HEK293T (cell line): Measurements from ENCODE around the gene CD244.

Source experiments
- ARNT ChIP-seq: fragments of 450-650 bp; IDR thresholded peaks from 2 replicates; pipeline ENCODE4 v1.6.1; 2017; ENCODE audit warnings: mild to moderate bottlenecking
- BHLHE40 ChIP-seq: fragments of 450-650 bp; IDR thresholded peaks from 2 replicates; pipeline ENCODE4 v1.6.1; 2016; ENCODE audit warnings: mild to moderate bottlenecking, moderate library complexity, borderline replicate concordance
- CTBP1 ChIP-seq: fragments of 450-650 bp; IDR thresholded peaks from 2 replicates; pipeline ENCODE4 v1.6.1; 2016; ENCODE audit warnings: borderline replicate concordance
- ELF4 ChIP-seq: fragments of 450-650 bp; IDR thresholded peaks from 2 replicates; pipeline ENCODE4 v1.6.1; 2017; ENCODE audit warnings: antibody characterized with exemption
- FOXA1 ChIP-seq: fragments of 450-650 bp; IDR thresholded peaks from 2 replicates; pipeline ENCODE4 v1.6.1; 2016; ENCODE audit warnings: mild to moderate bottlenecking
- FOXM1 ChIP-seq: fragments of 450-650 bp; IDR thresholded peaks from 2 replicates; pipeline ENCODE4 v1.6.1; 2017; ENCODE audit warnings: mild to moderate bottlenecking, borderline replicate concordance
- HDGF ChIP-seq: fragments of 450-650 bp; IDR thresholded peaks from 2 replicates; pipeline ENCODE4 v1.6.1; 2017; ENCODE audit warnings: antibody characterized with exemption, borderline replicate concordance
- L3MBTL2 ChIP-seq: fragments of 450-650 bp; conservative IDR thresholded peaks from 2 replicates; pipeline ENCODE4 v1.6.1; 2016; ENCODE audit warnings: mild to moderate bottlenecking
- LEF1 ChIP-seq: fragments of 450-650 bp; IDR thresholded peaks from 2 replicates; pipeline ENCODE4 v1.6.1; 2017; ENCODE audit warnings: mild to moderate bottlenecking, borderline replicate concordance
- NFRKB ChIP-seq: fragments of 450-650 bp; IDR thresholded peaks from 2 replicates; pipeline ENCODE4 v1.6.1; 2016; ENCODE audit warnings: mild to moderate bottlenecking, moderate library complexity
- PKNOX1 ChIP-seq: fragments of 450-650 bp; IDR thresholded peaks from 2 replicates; pipeline ENCODE4 v1.6.1; 2016
- SP1 ChIP-seq: fragments of 450-650 bp; IDR thresholded peaks from 2 replicates; pipeline ENCODE4 v1.6.1; 2017
- SUZ12 ChIP-seq: fragments of 450-650 bp; IDR thresholded peaks from 2 replicates; pipeline ENCODE4 v1.6.1; 2016; ENCODE audit warnings: mild to moderate bottlenecking
- ZNF384 ChIP-seq: fragments of 450-650 bp; IDR thresholded peaks from 2 replicates; pipeline ENCODE4 v1.6.1; 2016

- no peak for TF ChIP-seq ELF4
- TF ChIP-seq ARNT, result no peak
- TF ChIP-seq SUZ12, result no peak
- no peak for TF ChIP-seq BHLHE40
- no peak for TF ChIP-seq HDGF
- TF ChIP-seq L3MBTL2, result no peak
- TF ChIP-seq PKNOX1, result no peak
- TF ChIP-seq FOXA1, result no peak
- TF ChIP-seq SP1, result no peak
- TF ChIP-seq CTBP1, result no peak
- TF ChIP-seq NFRKB, result no peak
- TF ChIP-seq ZNF384, result no peak
- TF ChIP-seq FOXM1, result no peak
- no peak for TF ChIP-seq LEF1
These were observed 65.4 kb downstream of the CD244 start for GRCh38 chr1:160797271-160797709.
